ENCODE data around the gene LAMB1. TPM values are rescaled to one million over a fixed set of nuclear protein-coding genes. Genes with fewer than 3 reads are reported as not detected.

LAMB1 gene
- polyA plus RNA-seq, 1 experiment, result 204 TPM

- no peak for TF ChIP-seq CTCF (IDR thresholded peaks at IDR 0.05; ENCODE audit: insufficient read depth, low read depth, low read length)
- ChIA-PET POLR2A (no interaction called here), CTCF (no interaction called here)
- Histone ChIP-seq H3K4me3 (ENCODE audit: low read depth, low read length) (no peak overlapping the region), H3K27me3 (ENCODE audit: control insufficient read depth, insufficient read depth, low read length) (no peaks in the 10 kb centered on the region), H3K36me3 (ENCODE audit: control insufficient read depth, insufficient read depth, low read length) (peaks cover 26% of the 10 kb centered on the region)
- no peak for DNase-seq (ENCODE audit: low read depth)
These were observed 25.9 kb downstream of the LAMB1 start for GRCh38 chr7:107977048-107977447.

GRCh38 chr7:107976620-107977019, 26.3 kb downstream of the LAMB1 start:
- TF ChIP-seq CTCF (IDR thresholded peaks at IDR 0.05; ENCODE audit: insufficient read depth, low read depth, low read length), result no peak
- ChIA-PET CTCF (no interaction called here), POLR2A (no interaction called here)
- Histone ChIP-seq H3K36me3 (ENCODE audit: control insufficient read depth, insufficient read depth, low read length) (peaks cover 26% of the 10 kb centered on the region), H3K27me3 (ENCODE audit: control insufficient read depth, insufficient read depth, low read length) (no peaks in the 10 kb centered on the region), H3K4me3 (ENCODE audit: low read depth, low read length) (no peak overlapping the region)
- DNase-seq (ENCODE audit: low read depth), result no peak

- no peak for DNase-seq (ENCODE audit: low read depth)
- ChIA-PET CTCF (interaction anchor here (3.6 kb wide), 1 partner anchor 7 kb away, joined by 20 read pairs; no protein-coding TSS in a partner anchor), POLR2A (no interaction called here)
- Histone ChIP-seq H3K36me3 (ENCODE audit: control insufficient read depth, insufficient read depth, low read length) (peaks cover 27% of the 10 kb centered on the region), H3K4me3 (ENCODE audit: low read depth, low read length) (no peak overlapping the region), H3K27me3 (ENCODE audit: control insufficient read depth, insufficient read depth, low read length) (no peaks in the 10 kb centered on the region)
- TF ChIP-seq CTCF (IDR thresholded peaks at IDR 0.05; ENCODE audit: insufficient read depth, low read depth, low read length), result no peak
These were observed 27.5 kb downstream of the LAMB1 start for GRCh38 chr7:107975394-107976013.

GRCh38 chr7:107973861-107974260, 29.1 kb downstream of the LAMB1 start:
- no peak for TF ChIP-seq CTCF (IDR thresholded peaks at IDR 0.05; ENCODE audit: insufficient read depth, low read depth, low read length)
- no peak overlapping the region for H3K4me3 ChIP-seq (ENCODE audit: low read depth, low read length)
- ChIA-PET CTCF (interaction anchor here (0.9 to 3.6 kb wide), 2 partner anchors 8 to 183 kb away, joined by 3 to 20 read pairs; no protein-coding TSS in a partner anchor), POLR2A (no interaction called here)
- H3K27me3 ChIP-seq (ENCODE audit: control insufficient read depth, insufficient read depth, low read length), result no peaks in the 10 kb centered on the region
- no peak for DNase-seq (ENCODE audit: low read depth)
- peaks cover 20% of the 10 kb centered on the region for H3K36me3 ChIP-seq (ENCODE audit: control insufficient read depth, insufficient read depth, low read length)

GRCh38 chr7:107972941-107973376, 30.0 kb downstream of the LAMB1 start:
- TF ChIP-seq CTCF (IDR thresholded peaks at IDR 0.05; ENCODE audit: insufficient read depth, low read depth, low read length), result no peak
- POLR2A ChIA-PET, result no interaction called here
- H3K27me3 ChIP-seq (ENCODE audit: control insufficient read depth, insufficient read depth, low read length), result no peaks in the 10 kb centered on the region
- CTCF ChIA-PET, result interaction anchor here (0.8 to 3.6 kb wide), 4 partner anchors 9 to 184 kb away, joined by 3 to 20 read pairs (median 4); no protein-coding TSS in a partner anchor
- H3K4me3 ChIP-seq (ENCODE audit: low read depth, low read length), result no peak overlapping the region
- no peak for DNase-seq (ENCODE audit: low read depth)
- H3K36me3 ChIP-seq (ENCODE audit: control insufficient read depth, insufficient read depth, low read length), result peaks cover 23% of the 10 kb centered on the region

All from BJ (cell line).